NOMO-1 (cell line): ENCODE results near the gene AKR1E2.
A peak's percentile ranks its signal among the peaks of the same experiment; 100 is the strongest.

Experiments
- DNase-seq, 2 experiments: peaks; one replicate each; lab custom pipeline; 2025; ENCODE audit not compliant: unreplicated experiment in 2 of 2; lab: John Stamatoyannopoulos, UW

Gene AKR1E2

DNA sequence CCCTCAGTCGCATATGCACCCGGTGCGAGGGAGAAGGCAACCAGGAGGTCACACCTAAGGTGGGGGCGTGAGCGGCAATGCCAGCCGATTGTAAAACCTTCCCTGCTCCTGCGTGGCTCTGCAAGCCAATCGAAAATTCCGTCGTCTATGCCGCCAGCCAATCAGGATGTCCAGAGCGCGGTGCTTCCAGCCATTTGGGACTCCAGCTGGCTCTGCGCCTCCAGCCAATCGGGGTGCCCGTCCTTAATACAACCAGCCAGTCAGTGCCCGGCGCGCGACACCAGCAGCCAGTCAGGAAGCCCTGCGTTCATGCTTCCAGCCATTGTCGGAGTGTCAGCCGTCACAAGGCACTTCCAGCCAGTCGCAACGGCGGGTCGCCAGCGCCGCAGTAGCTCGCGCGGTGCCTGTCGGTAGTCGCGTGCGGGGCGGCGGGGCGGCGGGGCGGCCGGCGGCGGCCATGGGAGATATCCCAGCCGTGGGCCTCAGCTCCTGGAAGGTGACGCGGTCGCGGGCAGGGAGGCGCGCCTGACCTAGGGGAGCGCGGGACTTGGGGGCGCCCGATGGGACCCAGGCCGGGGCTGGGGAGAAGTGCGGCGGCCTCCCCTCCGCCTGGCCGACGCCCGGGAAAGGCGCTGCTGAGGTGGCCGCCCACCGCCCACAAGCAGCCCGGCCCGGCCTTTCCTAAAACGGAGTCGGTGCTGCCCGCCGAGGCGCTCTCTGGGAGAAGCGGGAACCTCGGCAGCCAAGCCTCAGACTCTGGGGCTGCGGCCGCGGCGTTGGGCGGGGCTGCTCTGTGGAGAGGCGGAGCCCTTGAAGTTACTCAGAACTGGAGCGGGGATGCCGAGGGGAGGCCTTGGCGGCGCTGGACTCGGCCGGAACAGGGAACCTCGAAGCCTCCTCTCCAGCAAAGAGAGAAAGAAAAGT, at the start of gene AKR1E2:
TSS of gene AKR1E2 (plus strand) at position 340 of the 924 bp plus-strand sequence. CDS start at position 458, 118 bp downstream.
- peak; percentile 78 for DNase-seq

DNA sequence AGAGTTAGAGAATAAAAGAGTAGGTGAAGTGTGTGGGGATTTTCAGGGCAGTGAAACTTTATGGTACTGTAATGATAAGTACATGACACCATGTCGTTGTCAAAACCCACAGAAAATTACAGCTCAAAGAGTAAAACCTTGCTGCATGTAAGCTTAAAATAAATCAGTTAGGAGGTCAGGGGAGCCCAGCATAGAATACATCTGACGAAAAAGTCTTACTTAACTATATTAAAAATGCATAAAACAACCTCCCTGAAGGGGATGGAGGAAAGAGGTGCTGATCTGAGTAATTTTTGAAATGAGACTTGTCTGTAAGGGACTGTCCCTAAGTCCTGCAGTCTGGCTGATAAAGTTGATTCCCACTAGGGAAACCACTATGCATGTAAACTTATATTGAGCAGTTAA, 49.8 kb upstream of the AKR1E2 start:
- no peak for DNase-seq

DNA sequence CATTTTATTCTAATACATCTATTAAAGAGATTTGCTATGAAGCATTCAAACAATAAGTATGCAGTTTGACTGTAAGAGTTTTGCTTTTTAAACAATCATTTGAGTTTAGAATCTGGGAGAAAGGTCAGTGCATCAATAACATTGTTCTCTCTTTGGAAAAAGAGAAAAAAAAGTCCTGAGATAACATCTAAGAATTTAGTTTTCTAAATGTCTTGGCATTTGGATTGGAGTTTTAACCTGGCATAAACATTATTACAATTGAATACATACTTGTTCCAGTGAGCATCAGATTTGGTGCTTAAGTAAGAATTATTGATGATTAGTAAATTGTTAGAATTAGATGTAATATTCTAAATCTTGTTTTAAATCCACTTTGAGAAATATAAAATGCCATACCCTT, 47.2 kb upstream of the AKR1E2 start:
- no peak for DNase-seq

DNA sequence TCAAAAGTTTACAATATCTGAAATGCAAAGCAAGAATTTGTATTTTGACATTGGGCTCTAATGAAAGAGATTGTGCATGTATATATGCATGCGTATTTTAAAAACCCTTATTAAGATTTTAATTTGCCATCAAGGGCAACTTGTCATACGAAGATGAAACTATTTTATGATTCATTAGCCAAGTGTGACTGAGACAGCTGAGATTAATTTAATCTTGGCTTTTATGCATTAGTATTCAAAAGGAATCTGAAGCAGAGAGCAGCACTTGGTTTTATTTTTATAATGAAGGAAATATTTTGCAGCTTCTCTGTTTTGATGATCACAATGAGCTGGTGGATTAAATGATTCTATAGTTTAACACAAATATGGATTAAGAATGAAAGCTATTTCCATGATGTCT, 45.9 kb upstream of the AKR1E2 start:
- DNase-seq: no peak

DNA sequence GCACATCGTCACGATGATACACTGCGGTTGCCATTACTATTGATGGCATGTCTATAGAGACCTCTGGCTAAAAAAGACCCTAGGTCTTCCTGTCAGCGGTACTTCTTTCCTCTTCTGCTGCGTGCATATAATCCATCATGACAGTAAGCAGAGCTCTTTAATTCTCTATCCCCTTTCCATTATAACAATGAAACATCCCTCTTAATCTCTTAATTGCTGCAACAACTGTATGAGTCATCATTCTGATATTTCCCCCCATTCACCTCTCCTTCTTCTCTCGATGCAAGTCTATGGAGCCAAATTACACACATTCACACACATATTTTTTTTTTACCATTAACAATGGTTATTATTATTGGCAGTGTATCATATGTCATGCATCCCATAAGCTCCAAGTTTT, 45.2 kb upstream of the AKR1E2 start:
- no peak for DNase-seq

DNA sequence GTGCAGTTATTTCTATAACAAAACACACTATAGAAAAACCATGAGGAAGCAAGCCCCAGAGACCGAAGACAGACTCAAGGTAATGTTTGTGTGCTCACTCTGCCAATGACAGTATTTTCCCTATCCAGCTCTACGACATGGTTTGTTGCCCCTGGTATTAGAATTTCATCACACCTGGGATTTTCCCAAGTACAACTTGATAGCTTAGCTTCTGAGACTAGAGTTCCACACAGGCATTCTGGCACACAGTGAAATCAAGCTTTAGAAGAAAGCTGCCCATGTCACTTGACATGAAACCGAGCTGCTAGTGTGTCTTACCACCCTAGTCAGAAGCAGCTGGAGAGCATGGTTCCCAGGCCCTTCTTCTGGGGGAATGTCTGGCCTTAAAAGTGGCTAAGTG, 44.1 kb upstream of the AKR1E2 start:
- no peak for DNase-seq

DNA sequence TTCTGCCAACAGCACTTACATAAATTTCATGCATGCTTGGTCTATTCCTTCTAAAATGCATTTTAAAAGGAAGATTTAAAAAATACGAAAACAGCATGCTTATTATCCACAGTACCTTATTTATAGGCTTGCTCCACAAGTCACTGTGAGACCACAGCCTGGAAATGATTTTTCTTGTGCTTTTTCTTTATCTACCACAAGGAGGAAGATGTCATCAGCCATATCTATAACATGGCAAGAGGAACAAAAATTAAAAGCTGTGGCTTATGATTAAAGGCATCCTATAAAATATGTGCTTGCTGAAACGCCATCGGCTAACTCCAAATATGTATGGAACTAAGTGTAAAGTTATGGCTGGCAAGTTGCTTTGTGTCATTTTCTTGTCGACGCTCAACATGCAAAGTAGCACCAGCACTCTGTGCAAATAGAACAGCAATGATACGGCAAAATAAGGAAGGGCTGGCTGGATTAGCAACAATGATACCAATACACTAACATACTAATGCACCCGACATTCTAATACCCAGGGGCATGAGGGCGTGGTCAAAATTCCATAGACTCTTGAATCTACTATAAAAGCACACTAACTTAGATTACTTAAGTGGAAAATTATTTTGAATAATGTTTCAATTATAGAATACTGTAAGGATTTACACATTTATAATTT, 41.2 kb upstream of the AKR1E2 start:
- DNase-seq: peak; percentile 18 to 43

DNA sequence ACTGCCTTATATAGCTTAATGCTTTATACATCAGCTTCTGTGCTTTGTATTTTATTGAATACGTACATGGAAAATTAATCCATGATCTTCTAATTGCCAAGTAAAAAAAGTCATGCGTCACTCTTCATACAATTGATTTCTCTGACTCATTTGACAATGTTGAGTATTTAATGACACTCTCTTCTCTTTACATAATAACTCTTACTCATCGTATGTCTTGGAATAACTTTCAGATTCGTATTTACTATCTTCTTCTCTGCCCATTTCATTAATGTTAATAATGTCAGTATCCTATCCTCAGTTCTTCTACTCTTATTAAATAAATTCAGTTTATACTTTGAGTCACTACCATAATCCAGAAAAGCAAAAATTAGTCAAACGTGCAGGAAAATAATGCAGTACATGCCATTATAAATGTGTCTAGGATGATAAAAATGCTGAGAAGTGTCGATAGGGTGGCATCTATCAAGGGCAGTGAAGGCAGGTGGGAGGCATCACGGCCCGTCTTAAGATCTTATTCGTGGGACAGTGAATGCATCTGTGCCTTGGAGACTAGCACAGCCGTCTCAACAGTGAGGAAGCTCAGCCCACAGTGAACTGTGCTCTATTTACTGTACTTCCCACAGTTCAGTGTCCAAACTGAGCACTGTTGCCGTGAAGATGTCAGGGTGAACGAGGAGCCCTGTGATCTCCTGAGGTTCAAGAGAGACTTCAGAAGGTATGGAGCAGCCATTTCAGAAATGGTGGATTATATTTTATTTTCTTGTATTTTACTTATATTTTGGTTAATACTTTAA, 39.8 kb upstream of the AKR1E2 start:
- DNase-seq: no peak

DNA sequence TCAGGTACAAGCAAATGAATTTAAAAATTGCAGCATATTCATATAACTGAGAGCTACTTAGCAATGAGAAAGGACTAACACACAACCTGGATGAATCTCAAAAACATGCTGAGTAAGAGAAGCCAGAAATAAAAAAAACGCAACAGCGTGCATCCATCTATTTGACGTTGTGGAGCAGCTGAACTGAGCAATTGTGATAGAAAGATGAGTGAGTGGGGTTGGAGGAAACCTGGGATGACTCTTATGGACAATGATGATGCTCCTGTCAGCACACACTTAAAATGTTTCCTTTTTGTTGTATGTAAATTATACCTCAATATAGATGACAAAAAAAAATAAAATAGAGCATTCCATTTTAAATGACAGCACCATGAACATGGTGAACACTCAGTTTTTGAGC, 36.0 kb upstream of the AKR1E2 start:
- no peak for DNase-seq

DNA sequence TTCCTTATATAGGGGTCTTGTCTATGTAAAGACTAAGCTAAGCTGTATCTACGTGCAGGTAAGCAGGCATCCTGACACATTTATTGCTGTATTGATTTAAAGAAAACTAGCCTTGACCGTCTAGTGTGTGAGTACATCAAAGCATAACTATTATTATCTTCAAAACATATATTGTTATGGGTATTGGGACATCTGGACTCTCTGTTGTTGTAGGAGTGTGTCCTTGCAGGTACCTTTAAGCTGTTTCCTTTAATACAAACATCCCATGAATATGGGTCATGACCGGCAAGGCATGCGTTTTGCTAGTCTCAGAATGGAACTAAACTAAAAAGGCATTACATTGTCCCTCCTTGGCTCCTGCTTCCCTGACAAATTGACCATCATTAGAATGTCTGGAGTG, 35.1 kb upstream of the AKR1E2 start:
- DNase-seq: no peak

DNA sequence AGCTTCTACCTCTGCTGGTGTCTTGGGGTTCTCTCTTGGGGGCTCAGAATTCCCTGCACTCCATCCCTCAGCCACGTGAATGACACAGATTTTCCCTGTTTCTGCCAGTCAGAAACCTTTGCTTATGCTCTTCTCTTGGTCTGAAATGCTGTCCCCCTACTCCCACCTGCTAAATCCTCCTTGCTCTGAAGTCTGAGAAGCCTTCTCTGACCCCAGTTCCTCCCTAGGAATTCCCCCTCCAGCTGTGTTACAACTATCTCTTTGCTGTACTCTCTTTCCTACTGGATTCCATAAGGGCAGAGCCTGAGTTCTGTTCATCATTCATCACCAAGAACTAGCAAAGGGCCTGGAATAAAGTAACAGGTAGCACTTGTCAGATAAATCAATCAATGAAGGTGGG, 33.6 kb upstream of the AKR1E2 start:
- DNase-seq: no peak

DNA sequence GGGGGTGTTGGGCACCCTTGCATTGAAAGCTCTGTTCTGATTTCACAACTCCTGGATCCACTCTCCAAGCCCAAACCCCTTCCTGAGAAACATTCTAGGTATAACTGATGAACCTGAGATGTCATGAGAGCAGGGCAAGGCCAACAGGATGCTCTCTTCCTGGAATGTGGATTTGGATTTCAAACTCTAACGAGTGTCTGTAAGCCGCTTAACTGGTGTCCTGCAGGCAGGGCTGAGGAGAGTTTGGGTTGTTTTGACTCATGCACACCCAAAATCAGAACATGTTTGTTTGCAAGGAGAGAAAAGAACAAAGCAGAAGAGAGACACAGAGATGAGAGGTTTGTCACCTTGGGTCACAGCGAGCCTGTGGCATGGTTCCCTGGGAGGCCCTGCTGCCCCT, 24.6 kb upstream of the AKR1E2 start:
- no peak for DNase-seq

DNA sequence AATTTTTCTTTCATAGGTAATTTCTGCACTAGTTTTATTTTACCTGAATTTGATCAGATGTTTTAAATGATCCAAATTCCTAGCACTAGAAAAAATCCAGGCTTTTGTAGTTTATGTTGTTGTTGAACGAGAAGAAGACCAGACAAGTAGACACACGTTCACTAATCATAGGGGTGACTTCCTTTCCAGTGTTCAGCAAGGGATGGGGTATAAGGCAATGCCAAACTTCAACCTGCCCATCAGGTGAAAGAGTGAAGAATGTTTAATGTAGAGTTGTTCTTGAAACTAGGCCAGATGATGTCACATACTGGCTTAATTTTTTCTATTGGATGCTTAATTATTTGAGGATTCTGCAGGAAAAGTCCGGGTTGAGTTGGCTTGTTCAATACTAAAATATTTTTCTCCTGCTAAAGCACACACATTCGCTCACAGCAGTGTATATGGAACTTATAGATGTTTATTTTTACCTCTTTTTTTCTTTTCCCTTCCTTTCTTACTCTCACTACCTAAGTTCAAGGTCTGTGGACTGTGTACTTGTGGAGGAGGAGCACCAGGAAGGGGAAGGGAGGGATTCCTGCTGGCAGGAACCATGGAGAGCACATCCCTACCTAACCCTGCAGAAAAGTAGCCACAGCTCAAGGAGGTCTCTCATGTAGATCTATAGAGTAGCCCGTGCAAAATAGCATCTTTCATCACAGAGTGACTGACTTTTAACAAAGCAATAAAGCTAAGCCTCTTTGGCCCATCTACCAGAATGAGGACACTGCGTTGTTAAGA, 23.1 kb upstream of the AKR1E2 start:
- DNase-seq: no peak

DNA sequence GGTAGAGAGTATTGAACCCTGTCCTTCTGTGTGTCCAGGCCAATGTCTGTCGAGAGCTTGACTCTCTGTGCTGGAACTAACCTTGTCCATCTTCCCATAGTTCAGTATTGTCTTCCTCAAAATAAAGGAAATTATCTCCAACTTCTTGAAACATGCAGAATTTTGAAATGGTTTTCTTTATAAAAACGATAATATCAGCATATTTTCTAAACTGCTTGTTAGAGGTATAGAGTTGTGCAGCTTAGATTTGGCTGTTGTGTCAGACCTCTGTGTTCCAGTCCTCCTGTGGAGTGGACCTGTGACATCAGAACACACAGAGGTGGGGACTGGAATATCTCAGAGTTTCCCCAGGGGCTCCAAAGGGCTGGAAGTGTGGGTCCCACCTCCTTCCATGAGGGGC, 22.2 kb upstream of the AKR1E2 start:
- DNase-seq: no peak

DNA sequence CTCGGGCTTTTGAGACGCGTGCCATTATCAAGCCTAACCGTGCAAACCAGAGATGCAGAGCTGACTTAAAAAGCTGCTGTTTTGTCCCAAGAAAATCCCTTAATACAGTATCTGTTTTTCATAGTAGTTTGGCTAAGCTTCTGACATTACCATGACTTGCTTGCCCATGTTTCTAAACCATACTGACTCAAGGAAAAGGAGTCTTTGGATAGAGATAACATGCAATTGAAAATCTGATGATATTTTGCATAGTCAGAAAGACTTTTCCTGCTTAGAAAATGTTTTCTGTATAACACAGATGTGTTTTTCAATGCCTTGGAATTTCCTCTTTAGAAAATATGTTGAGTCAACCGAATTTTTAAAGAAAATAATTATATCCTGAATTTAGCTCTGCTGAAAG, 21.5 kb upstream of the AKR1E2 start:
- DNase-seq: no peak

DNA sequence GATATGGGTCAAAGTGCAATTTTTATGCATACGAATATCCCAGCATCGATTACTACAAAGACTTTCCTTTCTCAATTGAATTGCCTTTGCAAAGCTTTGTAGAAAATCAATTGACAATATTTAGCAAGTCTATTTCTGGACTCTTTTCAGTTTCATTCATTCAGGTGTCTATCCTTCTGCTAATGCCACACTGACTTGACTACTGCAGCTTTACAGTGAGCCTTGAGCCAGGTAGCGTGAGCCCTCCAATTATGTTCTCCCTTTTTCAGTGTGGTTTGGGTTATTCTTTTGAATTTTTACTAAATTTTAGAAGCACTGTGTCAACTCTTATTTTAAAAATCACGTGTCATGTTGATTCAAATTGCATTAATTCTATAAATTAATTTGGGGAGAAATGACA, 19.5 kb upstream of the AKR1E2 start:
- DNase-seq: no peak

DNA sequence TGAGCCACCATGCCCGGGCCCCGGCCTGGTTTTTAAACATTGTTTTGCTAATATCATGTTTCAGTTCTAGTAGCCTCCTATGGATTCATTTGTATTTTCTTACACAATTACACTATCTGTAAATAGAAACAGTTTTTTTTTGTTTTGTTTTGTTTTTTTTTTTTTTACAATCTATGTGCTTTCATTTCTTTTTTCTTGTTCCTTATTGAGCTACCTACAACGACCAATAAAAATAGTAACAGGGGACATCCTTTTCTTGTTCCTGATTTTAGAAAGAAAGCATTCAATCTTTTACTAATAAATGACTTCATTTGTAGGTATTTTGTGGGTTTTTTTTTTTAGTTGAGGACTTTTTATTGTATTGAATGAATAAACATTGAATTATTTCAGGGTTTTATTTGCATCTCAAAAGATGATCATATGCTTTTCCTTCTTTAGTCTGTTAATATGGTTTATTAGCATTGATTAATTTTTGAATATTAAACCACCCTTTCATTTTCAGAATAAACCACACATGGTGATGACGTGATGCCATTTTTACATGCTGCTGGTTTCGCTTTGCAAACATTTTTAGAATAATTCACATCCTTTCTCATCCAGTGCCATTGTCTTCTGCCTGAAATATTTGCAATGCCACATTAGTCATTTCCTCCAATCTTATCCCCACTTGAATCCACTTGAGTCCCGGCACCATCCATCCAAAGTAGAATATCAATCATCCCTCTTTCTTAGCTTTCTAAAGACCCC, 18.1 kb upstream of the AKR1E2 start:
- peak in 1 of 2 experiments; percentile 2 for DNase-seq

DNA sequence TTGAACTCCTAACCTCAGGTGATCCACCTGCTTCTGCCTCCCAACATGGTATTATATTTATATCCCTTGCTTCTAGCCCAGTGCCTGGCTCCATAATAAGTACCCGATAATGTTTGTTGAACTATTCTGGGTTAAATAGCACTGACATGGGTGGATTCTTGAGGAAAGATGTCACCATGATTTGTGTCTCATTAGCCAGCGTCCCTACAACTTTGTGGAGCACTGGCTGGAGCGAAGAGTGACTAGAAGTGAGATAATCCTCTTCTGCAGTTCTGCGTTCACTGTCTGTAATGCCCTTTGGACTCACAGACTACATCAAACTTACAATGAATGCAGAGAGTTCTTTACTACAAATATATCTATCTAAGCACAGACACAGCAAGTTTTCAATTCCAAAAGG, 16.9 kb upstream of the AKR1E2 start:
- no peak for DNase-seq

DNA sequence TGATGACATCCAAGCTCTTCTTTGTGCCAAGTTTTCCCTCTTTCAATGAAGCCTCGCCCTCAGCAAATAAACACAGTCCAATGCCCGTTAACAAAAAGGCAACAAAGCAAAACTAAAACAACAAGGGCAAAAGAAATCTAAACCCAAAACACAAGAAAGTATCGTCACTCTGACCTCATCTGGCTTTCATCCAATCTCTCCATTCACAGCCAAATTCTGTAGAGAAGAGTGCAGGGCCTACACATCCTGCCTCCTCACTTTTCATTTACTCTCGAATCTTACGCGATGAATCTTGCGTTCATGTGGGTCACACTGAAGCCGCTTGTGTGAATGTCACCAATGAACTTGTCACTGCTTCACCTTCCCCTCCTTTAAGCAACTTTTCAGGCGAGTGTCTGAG, 15.9 kb upstream of the AKR1E2 start:
- no peak for DNase-seq

DNA sequence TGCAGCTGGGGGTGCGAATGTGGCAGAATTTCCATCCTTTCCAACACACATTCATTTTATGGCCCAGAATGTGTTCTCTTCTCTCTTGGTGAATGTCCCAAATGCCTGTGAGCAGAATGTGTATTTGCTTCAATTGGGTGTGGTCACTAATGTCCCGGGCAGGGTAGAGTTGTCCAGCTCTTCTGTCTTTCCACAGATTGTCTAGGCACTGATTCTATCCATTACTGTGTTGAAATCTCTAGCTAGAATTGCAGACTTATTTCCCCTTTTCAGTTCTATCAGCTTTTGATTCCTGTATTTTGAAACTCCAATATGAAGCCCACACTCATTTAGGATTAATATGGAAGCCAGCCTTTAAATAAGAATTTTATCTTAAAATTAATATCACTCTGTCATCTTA, 14.0 kb upstream of the AKR1E2 start:
- DNase-seq: peak in 1 of 2 experiments; percentile 23
